Midbrain (tissue), 1 donor: Measurements from ENCODE around the gene ITPR2.
"Not testable (repeated sequence)": the region's sequence is repeated elsewhere in the genome, so short reads cannot be mapped to it uniquely, and the experiment has no call there.

Experiments used
- DNase-seq: peaks from one replicate; lab custom pipeline; 2025; lab: John Stamatoyannopoulos, UW

ITPR2 gene

DNA sequence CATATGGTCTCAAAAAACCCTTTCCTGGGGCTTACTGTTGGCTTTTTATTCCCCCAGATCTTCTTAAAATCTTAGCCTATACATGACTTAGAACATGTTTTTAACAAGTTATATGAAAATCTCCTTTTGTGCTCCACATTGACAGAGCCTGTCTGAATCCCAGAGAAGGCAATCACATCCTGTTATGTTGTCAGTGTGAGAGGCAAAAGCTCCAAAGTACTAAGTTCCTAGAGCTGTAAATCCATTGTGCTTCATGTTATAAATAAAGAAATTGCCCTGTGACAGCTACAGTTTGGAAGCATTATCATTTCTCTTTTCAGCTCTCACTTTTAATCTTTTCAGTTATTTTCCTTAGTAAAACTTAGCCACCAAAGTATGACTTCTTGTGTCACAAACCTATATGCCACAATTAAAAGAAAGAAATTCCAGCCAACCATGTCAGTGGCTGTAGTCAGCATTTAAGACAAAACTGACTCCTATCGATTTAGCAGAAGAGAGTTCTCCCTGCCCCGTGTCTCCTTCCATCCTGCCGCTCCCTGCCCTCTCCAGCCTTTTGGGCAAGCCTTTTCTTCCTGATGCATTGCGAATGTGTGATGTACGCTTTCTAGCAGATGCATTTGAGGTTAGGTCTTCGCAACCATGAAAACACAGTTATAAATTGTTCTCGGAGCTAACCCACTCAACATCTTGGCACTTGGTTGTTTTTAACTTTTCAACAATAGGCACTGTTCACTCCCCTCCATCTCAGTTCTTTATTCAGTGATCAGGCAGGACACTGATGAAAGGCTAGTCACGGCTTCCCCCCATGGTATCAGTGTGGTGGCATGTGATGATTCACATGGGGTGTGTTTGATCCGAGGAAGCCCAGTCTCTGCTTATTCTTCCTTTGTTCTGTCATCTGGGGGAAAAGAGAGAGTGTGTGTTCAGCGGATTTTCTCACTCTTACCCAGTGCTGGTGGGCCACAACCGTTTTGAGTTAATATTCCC is 494.1 kb downstream of the ITPR2 start:
- DNase-seq: peak; percentile 86

GRCh38 chr12:26335651-26336050 is 497.3 kb downstream of the ITPR2 start:
- no peak for DNase-seq

DNA sequence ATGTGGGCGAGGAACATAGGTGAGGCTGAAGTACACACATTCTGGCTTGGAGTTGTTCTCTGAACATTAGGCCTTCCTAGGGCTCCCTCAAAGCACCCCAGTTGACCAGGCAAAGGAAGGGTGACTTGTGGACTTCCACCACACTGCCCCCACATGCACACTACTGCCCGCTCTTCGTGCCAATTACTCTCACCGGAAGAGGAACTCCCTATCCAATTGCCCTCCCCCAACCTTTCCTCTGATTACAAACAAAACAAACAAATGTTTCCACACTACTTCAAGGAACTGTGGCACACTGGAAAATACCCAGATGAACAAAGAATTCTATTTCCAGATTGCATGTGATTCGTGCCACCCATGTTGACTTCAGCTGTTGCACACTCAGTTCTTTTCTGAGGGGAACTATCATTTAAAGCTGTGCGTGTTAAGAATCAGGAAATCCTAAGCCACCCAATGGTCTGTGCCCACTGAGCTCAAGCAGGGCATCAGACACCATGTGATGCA is 498.3 kb downstream of the ITPR2 start:
- DNase-seq: peak; percentile 20

DNA sequence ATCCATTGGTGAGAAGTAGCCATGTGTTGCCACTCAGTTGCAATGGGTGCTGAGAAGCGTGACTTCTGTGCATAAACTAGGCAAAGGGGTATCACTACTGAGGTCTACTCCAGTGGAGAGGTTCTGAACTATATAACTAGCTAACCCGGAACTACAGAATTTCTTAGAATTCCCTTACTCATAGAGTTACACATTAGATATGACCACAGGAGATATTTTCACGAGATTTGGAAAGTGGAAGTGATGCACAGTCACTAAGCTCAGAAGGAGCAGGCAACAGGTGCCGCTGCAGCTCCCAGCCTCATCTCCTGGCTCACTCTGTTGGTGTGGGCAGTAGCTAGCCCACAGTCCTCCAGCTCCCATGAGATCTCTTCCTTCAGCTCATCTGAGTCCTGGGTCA is 501.0 kb downstream of the ITPR2 start:
- no peak for DNase-seq

DNA sequence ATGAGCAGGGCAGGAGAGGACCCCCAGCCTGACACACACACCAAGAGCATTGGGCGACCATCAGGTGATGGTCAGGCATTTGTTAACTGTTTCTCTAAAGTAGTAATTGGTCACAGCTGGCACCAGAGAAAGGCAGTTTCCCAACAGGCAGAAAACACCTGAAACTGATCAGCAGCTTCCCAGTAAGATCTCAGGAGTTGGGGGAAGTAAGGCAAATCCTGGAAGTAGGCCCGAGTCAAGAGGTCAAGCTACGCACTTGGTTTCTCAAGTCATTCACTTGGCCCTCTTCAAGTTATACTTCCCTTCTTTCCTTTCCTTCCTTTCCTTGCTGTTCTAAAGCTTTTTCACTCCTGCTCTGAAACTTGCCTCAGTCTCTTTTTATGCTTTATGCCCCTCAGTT is 501.9 kb downstream of the ITPR2 start:
- DNase-seq: no peak

- peak; percentile 36 for DNase-seq
These were observed 504.9 kb downstream of the ITPR2 start for GRCh38 chr12:26327975-26328644.

GRCh38 chr12:26323673-26324072 is 509.3 kb downstream of the ITPR2 start:
- DNase-seq: no peak

DNA sequence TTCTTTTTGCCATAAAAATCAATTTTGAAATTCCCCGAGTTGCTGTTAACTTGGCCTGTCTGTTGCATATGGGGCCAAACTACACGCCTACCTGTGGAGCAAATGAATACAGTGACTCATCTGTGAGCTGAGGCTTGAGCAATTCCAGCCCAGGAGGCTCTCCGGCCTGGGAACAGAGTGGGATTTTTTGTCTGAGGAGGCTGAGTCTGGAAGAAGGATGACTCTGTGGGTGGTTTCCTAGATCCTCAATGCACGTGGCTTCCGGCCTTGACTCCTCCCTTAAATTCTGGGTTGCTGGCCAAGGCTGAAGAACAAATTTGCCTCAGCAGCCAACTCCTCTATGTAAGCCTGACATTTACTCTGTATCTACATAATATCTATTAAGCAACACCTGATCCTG is 513.5 kb downstream of the ITPR2 start:
- DNase-seq: no peak

GRCh38 chr12:26318661-26319068 is 514.3 kb downstream of the ITPR2 start:
- no peak for DNase-seq

DNA sequence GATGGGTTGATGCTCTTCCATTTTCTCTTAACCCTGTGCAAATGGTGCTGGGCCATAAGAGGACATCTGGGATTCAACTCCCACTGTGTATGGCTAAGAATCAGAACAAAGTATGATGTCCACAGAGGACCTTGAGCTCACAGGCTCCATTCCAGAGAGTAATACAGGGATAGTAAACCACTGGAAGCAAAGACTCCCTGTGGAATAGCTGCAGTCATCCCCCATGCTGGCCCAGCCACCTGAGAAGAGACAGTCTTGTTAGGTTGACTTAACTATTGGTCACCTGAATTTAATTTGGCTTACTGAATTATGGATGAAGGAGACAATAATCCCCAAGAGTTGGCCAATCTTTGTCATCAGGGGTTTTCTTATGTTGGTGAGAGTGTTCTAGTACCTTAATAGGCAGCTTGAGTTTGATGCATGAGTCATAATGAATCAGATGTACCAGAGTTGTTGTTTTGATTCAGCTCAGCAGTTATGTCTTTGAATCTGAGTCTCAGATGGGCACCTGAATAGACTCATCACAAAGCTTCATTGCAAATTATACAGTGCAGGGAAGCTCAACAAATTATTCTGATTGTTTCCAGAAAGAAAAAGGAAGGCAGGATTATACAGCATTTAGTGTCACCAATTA is 514.9 kb downstream of the ITPR2 start:
- DNase-seq: no peak

- not testable (repeated sequence) for DNase-seq
These were observed 518.9 kb downstream of the ITPR2 start for GRCh38 chr12:26314103-26314502.

GRCh38 chr12:26310489-26310888 is 522.5 kb downstream of the ITPR2 start:
- DNase-seq: not testable (repeated sequence)

DNA sequence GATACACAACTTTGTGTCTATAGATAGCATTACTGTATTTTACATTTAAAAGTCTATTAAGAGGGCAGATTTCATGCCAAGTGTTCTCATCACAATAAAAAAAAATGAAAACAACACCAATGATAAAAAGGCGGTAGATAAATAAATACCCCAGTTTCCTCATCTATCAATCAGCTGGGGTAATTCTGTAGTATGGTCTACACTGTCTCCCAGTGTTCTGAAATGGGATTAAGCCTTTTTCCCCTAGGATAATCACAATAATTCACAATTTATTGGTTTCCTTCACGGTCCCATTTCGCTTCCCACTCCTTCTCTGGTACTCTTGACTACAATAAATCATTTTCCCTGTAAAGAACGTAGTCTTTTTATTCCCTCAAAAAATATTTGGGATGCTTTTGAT is 523.4 kb downstream of the ITPR2 start:
- no peak for DNase-seq

GRCh38 chr12:26304273-26304672 is 528.7 kb downstream of the ITPR2 start:
- no peak for DNase-seq

- no peak for DNase-seq
These were observed 529.6 kb downstream of the ITPR2 start for GRCh38 chr12:26303418-26303817.

DNA sequence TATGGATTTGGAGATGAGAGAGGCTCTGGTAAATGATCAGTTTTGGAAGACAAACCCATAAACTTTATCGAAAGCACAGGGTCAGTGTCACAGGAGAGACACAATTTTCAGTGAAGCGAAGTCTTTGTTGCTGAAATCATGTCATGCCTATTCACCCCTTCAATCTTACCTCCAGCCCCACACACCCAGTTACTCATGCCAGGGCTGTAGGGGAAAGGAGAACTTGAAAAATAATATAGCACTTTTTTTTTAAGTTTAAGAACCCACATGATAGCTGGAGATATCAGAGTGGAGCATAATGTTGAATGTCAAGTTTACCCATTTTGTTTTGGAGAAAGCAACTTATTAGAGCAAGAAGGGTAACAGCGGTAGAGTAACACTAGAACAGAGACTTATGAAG is 530.2 kb downstream of the ITPR2 start:
- no peak for DNase-seq

GRCh38 chr12:26299751-26300150 is 533.2 kb downstream of the ITPR2 start:
- DNase-seq: no peak

- DNase-seq: peak; percentile 30
These were observed 534.0 kb downstream of the ITPR2 start for GRCh38 chr12:26298785-26299621.

DNA sequence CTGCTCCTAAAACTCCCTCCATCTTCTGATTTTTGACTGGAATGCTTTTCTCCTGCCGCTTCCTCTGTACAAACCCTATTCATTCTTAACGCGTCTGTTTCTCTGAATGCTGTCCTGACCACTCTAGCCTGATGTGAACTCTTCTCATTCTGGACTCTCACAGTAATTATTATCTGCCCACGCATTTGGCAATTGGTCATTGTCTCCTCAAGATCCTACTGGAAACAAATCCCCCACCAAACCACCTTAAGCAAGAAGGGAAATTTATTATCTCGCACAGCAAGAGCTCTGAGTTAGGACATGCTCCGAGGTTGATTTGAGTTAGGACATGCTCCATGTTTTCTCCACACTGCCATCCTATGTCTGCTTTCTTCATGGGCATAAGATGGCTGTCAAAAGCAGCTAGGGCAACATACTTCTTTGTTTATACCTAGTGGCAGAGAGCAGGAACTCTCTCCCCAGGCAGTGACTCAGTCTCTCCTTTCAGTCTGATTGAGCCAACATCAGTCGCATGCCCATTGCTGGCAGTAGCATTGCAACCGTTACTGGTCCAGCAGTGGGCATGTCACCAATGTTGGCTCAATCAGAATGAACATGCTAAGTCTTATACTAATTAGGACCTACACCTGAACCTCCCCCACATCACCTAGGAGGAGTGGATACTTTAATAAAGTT is 535.5 kb downstream of the ITPR2 start:
- DNase-seq: no peak

DNA sequence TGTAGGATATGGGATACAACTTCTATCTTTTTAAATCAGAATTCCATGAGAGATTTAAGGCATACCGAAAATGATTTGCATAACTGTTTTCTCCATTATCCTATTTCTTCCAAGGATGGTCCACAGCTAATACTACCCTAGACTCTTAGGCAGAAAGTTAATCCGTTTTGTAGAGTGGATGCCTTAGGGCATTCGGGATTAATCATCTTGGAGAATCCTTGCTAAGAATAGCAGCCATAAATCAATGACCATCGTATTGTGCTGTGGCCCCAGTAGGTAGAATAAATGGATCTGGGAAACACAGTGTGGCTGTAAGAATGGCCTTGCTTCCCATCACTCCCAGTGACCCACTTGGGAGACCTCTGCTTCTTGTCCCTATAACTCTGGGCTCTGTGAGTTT is 538.0 kb downstream of the ITPR2 start:
- DNase-seq: no peak

DNA sequence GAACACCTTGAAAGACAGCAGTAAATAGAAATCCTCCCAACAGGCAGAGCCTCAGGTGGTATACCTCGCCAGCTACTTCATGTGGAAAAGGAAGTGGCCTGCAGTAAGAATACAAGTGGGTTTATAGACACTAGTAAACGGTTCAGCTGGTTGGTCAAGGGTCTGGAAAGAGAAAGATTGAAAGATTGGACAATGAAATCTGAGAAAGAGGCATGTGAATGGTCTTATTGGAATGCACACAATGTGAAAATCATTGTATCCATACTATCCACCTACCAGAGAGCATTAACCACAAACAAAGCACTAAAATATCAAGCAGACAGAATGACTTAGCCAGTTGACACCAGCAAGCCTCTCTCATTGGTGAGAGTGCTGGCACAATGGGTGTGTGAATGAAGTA is 539.4 kb downstream of the ITPR2 start:
- DNase-seq: no peak
